K562 (cell line): ENCODE measurements around the gene NFE2. TPM values are rescaled to one million over a fixed set of nuclear protein-coding genes. Genes with fewer than 3 reads are reported as not detected.

Source experiments
- CEBPG ChIP-seq, 3 experiments: fragments of 200-800 bp in 1 of 3; sonication (Bioruptor generic) in 1 of 3; sonication (generic) in 1 of 3; formaldehyde crosslinking in 1 of 3; IDR thresholded peaks in 2 of 3; conservative IDR thresholded peaks in 1 of 3; 2 replicates each; pipeline versions ENCODE4 v1.6.1 to v1.8.0; 2016 to 2022; ENCODE audit warnings: missing compliant biosample characterization in 2 of 3, missing genetic modification characterization in 2 of 3, mild to moderate bottlenecking in 1 of 3, missing genetic modification reagents in 1 of 3
- CREM ChIP-seq: IDR thresholded peaks from 2 replicates; pipeline ENCODE4 v1.6.1; 2014; ENCODE audit warnings: antibody characterized with exemption, low read depth
- FOXA3 ChIP-seq, 2 experiments: fragments of 450-650 bp in 1 of 2; sonication (generic) in 1 of 2; formaldehyde crosslinking; IDR thresholded peaks in 1 of 2; conservative IDR thresholded peaks in 1 of 2; 2 replicates each; pipeline versions ENCODE4 v1.4.0 to v1.8.0; 2020 to 2022; ENCODE audit warnings: mild to moderate bottlenecking in 2 of 2, missing genetic modification reagents in 1 of 2
- HOMEZ ChIP-seq: fragments of 250-450 bp; sonication (Bioruptor Pico); IDR thresholded peaks from 2 replicates; pipeline ENCODE4 v1.4.0; 2020; ENCODE audit warnings: mild to moderate bottlenecking, moderate library complexity
- MYC ChIP-seq, 2 experiments: fragments of 250-450 bp in 1 of 2; sonication (Bioruptor Pico) in 1 of 2; IDR thresholded peaks; 2 replicates each; pipeline versions ENCODE4 v1.5.1 to v1.6.1; 2012 to 2021; ENCODE audit warnings: low read depth in 2 of 2, borderline replicate concordance in 1 of 2, improper control_type of control experiment in 1 of 2, low read length in 1 of 2, mild to moderate bottlenecking in 1 of 2, moderate library complexity in 1 of 2
- NR2C1 ChIP-seq, 2 experiments: fragments of 450-650 bp; IDR thresholded peaks; 2 replicates each; pipeline ENCODE4 v1.6.1; 2017; ENCODE audit warnings: mild to moderate bottlenecking in 2 of 2, antibody characterized with exemption in 1 of 2, inconsistent platforms in 1 of 2, missing compliant biosample characterization in 1 of 2, missing genetic modification characterization in 1 of 2
- POLR3G ChIP-seq: IDR thresholded peaks from 2 replicates; pipeline ENCODE4 v1.6.1; 2011; ENCODE audit not compliant: insufficient read length, insufficient replicate concordance; ENCODE audit errors: extremely low read depth
- SMAD4 ChIP-seq: fragments of 250-450 bp; sonication (Bioruptor Pico); conservative IDR thresholded peaks from 2 replicates; pipeline ENCODE4 v1.8.0; 2021; ENCODE audit warnings: inconsistent platforms, mild to moderate bottlenecking, moderate library complexity
- THAP12 ChIP-seq: fragments of 250-450 bp; sonication (Bioruptor Pico); IDR thresholded peaks from 2 replicates; pipeline ENCODE4 v1.9.0; 2021; ENCODE audit warnings: mild to moderate bottlenecking, inconsistent platforms
- ZNF165 ChIP-seq: fragments of 250-450 bp; sonication (Bioruptor Pico); IDR thresholded peaks from 2 replicates; pipeline ENCODE4 v1.4.0; 2020; ENCODE audit warnings: borderline replicate concordance
- ZNF318 ChIP-seq, 2 experiments: fragments of 450-650 bp; IDR thresholded peaks; 2 replicates each; pipeline ENCODE4 v1.6.1; 2016; ENCODE audit warnings: mild to moderate bottlenecking in 2 of 2, borderline replicate concordance in 1 of 2, low read depth in 1 of 2, moderate library complexity in 1 of 2
- ZNF583 ChIP-seq: fragments of 250-450 bp; sonication (Bioruptor Pico); IDR thresholded peaks from 2 replicates; pipeline ENCODE4 v1.4.0; 2020
- polyA plus RNA-seq, 8 experiments: library from polyadenylated mRNA; depleted of rRNA in 4 of 8; stranded (reverse) in 5 of 8; unstranded in 3 of 8; fragments of >200 nt; fragmentation: Nextera tagmentation in 2 of 8; fragmentation: Illumina TruSeq in 1 of 8; extraction: Ambion mirVana in 2 of 8; extraction: Trizol in 1 of 8; gene quantifications; 2 replicates each; pipeline versions ENCODE4 v1.2.1 to v1.2.3, GENCODE V29; 2011 to 2014; ENCODE audit warnings: inconsistent platforms in 1 of 8, missing spikeins in 1 of 8
- total RNA-seq, 7 experiments: library from RNA; depleted of rRNA in 6 of 7; stranded (reverse); fragments of >200 nt in 6 of 7; fragmentation: Illumina TruSeq in 2 of 7; extraction: Trizol in 2 of 7; gene quantifications; 2 replicates each; pipeline versions ENCODE4 v1.2.1 to v1.2.3, GENCODE V29; 2011 to 2021; ENCODE audit warnings: low replicate concordance in 1 of 7

NFE2 gene
- total and polyA plus RNA-seq, 9 of the 15 experiments (the other 6 are each of a cell fraction or from before 2014, with no cell fraction given): 12.3 to 282 (median 208) TPM

GRCh38 chr12:54294152-54294952 is 6.5 kb downstream of the NFE2 start (continued):
- TF ChIP-seq HOMEZ: no peak
- TF ChIP-seq ZNF583 (CRISPR knock-in tag): peak; percentile 68; the same call in 1 of the 2 replicates
- peak; percentile 50; the same call in 1 of the 2 replicates for TF ChIP-seq CREM
- TF ChIP-seq MYC (IDR thresholded peaks at IDR 0.05; ENCODE audit: low read depth, low read length): peak; percentile 63
- peak; percentile 19; the same call in 1 of the 2 replicates for TF ChIP-seq MYC (CRISPR knock-in tag; IDR thresholded peaks at IDR 0.05; ENCODE audit: borderline replicate concordance, low read depth)
- no peak for TF ChIP-seq POLR3G
- peak; percentile 85; the same call in 1 of the 2 replicates for TF ChIP-seq ZNF165 (CRISPR knock-in tag)
- no peak for TF ChIP-seq THAP12
- TF ChIP-seq ZNF318 (IDR thresholded peaks at IDR 0.05; ENCODE audit: borderline replicate concordance in 1 of 2, low read depth in 1 of 2): no peak
- 0 out of 2 replicates have a peak, but pooled peaks have one; percentile 11 for TF ChIP-seq CEBPG (CRISPR knock-in tag; IDR thresholded peaks at IDR 0.05)
- no peak for TF ChIP-seq CEBPG (tag; conservative IDR thresholded peaks at IDR 0.05 in 1 of 2, IDR thresholded peaks at IDR 0.05 in 1 of 2)
- TF ChIP-seq SMAD4 (CRISPR knock-in tag): peak; percentile 79
- no peak for TF ChIP-seq NR2C1 (IDR thresholded peaks at IDR 0.05)
- peak; percentile 98 for TF ChIP-seq NR2C1 (tag; IDR thresholded peaks at IDR 0.05)
- peak in 1 of 2 experiments; percentile 15; a peak in 1 of 4 replicates for TF ChIP-seq FOXA3 (CRISPR knock-in tag; conservative IDR thresholded peaks at IDR 0.05 in 1 of 2, IDR thresholded peaks at IDR 0.05 in 1 of 2)
